Peyer's patch (tissue), 4 donors: ENCODE data around the gene LDB3.

ENCODE experiments used
- CTCF ChIP-seq, 6 experiments: fragments of 450-650 bp in 4 of 6; fragments of 200-600 bp in 2 of 6; sonication (generic) in 1 of 6; IDR thresholded peaks; one replicate each; pipeline ENCODE4 v1.5.1; 2017 to 2019; ENCODE audit warnings: antibody characterized with exemption in 6 of 6, mild to moderate bottlenecking in 3 of 6, moderate library complexity in 1 of 6
- POLR2A ChIP-seq, 2 donors: fragments of 450-650 bp; IDR thresholded peaks; one replicate each; pipeline ENCODE4 v1.5.1; 2017; ENCODE audit warnings: antibody characterized with exemption in 2 of 2, mild to moderate bottlenecking in 2 of 2, moderate library complexity in 2 of 2

GRCh38 chr10:86664341-86665217 lies 3.7 kb upstream of the LDB3 start:
- TF ChIP-seq CTCF (IDR thresholded peaks at IDR 0.05) (no peak), POLR2A (IDR thresholded peaks at IDR 0.05) (no peak)
